8988T (cell line): ENCODE measurements around the gene PHLDB3.
"Not testable (repeated sequence)": the region's sequence is repeated elsewhere in the genome, so short reads cannot be mapped to it uniquely, and the experiment has no call there.

ENCODE experiments used
- DNase-seq: peaks from one replicate; pipeline ENCODE4 v3.0.0; 2011

PHLDB3 gene

DNA sequence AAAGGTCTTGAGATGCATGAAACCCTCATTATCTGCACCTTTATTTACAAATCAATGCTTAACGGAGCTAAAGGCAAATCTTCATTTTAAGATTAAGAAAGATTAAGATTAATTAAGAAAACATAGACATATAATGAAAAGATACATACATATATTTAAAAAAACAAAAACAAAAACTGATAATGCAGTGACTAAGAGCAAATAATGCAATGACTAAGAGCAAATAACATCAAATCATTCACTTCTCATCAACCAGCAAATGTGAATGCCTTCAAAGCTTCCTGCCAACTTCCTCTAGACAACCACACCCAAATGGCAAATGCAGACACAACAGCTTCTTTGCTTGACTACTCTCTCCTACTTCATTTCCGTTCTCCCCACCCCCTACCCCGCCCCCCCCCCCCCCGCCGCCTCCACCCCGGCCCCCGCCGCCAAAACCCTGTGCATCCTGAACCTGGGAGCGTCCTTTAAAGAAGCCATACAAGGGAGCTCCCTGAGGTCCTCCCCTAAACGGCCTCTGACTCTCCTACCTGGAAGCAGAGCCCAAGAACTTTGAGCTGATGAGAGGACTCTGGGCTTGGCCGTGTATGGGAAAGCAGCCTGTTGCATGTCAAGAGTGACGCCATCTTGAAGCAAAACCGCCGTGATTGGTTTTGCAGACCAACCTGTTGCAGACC, 65.4 kb downstream of the PHLDB3 start:
- no peak for DNase-seq

DNA sequence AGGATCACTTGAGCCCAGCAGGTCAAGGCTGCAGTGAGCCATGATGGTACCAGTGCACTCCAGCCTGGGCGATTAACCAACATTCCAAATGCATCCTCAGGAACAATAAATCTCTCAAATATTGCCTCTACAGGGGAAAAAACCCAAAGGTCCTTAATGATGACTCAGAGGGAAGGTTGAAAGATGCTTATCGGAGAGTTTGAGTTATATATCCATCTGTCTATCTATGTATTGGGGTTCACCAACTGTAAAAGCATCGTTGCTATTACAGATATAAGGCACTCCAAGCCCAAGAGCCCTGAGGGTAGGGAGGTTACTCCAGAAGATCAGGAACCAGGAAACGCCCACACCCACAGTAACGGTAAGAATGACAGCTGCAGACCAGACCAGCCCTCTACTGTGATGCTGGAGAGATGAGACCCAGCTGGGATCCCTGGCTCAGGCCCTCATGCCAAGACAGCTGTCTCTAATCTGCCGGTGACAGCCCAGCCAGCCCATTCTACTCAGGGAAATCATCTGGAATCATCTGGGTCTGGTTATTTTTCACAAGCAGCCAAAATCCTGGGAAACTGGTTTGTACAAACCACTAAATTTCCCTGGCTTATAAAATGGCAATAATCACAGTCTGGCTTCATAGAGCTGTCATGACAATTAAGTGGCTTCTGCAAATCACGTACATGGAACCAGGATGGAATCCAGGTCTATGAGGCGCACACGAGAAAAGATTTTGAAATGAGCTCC, 66.1 kb downstream of the PHLDB3 start:
- no peak for DNase-seq

GRCh38 chr19:43437712-43438111, 66.8 kb downstream of the PHLDB3 start:
- no peak for DNase-seq

DNA sequence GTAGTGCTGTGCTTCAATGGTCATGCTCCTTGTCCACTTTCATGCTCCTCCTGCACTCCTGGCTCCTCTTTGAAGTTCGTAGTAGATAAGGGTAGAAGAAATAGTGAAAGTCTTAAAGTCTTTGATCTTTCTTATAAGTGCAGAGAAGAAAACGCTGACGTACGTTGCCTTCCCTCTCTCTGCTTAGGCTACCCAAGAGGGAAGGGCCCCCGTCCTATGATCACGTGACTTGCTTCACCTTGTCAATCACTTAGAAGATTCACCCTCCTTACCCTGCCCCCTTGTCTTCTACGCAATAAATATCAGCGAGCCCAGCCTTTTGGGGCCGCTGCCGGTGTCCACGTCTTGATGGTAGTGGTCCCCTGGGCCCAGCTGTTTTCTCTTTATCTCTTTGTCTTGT, 67.3 kb downstream of the PHLDB3 start:
- DNase-seq: not testable (repeated sequence)

DNA sequence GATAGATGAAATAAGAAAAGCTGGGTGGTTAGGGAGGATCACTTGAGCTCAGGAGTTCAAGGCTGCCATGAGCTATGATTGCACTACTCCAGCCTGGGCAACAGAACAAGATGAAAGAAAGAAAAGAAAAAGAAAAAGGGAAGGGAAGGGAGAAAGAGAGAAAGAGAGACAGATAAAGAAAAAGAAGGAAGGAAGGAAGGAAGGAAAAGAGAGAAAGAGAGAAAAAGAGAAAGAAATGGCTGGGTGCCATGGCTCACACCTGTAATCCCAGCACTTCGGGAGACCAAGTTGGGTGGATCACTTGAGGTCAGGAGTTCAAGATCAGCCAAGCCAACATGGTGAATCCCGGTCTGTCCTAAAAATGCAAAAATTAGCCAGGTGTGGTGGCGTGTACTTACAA, 68.8 kb downstream of the PHLDB3 start:
- no peak for DNase-seq

- DNase-seq: no peak
Measured at GRCh38 chr19:43433689-43434088, 70.9 kb downstream of the PHLDB3 start.

- no peak for DNase-seq
Measured at GRCh38 chr19:43433358-43433673, 71.2 kb downstream of the PHLDB3 start.

- DNase-seq: no peak
Measured at GRCh38 chr19:43430976-43431375, 73.6 kb downstream of the PHLDB3 start.

GRCh38 chr19:43430142-43430710, 74.3 kb downstream of the PHLDB3 start:
- no peak for DNase-seq

- no peak for DNase-seq
Measured at GRCh38 chr19:43429395-43429794, 75.2 kb downstream of the PHLDB3 start.

DNA sequence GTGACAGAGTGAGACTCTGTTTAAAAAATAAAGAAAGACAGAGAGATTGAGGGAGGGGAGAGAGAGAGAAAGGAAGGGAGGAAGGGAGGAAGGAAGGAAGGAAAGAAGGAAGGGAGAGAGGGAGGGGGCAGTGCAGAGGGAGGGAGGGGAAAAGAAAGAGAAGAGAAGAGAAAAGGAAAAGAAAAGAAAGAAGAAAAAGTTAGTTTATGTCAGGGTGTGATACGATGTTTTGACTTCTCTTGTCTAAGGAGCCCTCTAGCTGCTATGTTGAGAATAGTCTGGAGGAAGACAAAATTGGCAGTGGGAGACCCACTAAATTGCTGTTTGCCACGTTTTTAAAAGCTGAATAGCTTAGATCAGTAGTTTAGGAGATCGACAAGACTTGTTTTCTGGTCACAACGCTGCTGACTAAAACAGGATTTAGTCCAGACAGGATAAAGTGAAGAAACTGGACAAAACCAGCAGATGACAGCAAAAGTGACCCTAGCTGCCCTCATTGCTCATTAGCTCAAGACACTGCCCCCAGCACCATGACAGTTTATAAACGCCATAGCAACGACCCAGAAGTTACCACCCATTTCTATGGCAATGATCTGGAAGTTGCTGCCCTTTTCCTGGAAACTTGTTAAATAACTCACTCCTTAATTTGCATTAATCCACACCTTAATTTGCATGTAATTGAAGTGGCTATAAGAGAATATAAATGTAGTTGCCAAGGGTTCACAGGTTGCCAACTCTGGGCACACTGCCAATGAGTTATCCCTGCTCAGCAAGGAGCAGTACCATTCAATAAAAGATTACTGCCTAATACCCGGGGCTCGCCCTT, 78.8 kb downstream of the PHLDB3 start:
- no peak for DNase-seq
